ENCODE measurements around the gene KRT33B. TPM values are rescaled to one million over a fixed set of nuclear protein-coding genes. Genes with fewer than 3 reads are reported as not detected.

KRT33B gene
- total and polyA plus RNA-seq, 2 of the 13 experiments (the other 11 are each of a cell fraction or from before 2014, with no cell fraction given) = not detected

GRCh38 chr17:41415833-41416335, 46.3 kb upstream of the KRT33B start (continued):
- TF ChIP-seq PAXIP1 (CRISPR knock-in tag; conservative IDR thresholded peaks at IDR 0.05) (peak; percentile 91), ZNF10 (CRISPR knock-in tag; IDR thresholded peaks at IDR 0.05; ENCODE audit: borderline replicate concordance, low read depth) (no peak), USF2 (IDR thresholded peaks at IDR 0.05; ENCODE audit: low read depth, low read length) (no peak), USF2 (CRISPR knock-in tag; IDR thresholded peaks at IDR 0.05; ENCODE audit: borderline replicate concordance) (no peak), ZNF260 (CRISPR knock-in tag; IDR thresholded peaks at IDR 0.05; ENCODE audit: borderline replicate concordance, low read depth) (no peak), ZNF740 (CRISPR knock-in tag; IDR thresholded peaks at IDR 0.05) (no peak), ZNF777 (CRISPR knock-in tag; IDR thresholded peaks at IDR 0.05) (no peak), MZF1 (CRISPR knock-in tag; IDR thresholded peaks at IDR 0.05; ENCODE audit: borderline replicate concordance) (no peak), LCORL (IDR thresholded peaks at IDR 0.05) (no peak), LCORL (CRISPR knock-in tag; IDR thresholded peaks at IDR 0.05) (peak; percentile 93), NAIF1 (CRISPR knock-in tag; IDR thresholded peaks at IDR 0.05; ENCODE audit: borderline replicate concordance) (no peak), ATF3 (CRISPR knock-in tag; IDR thresholded peaks at IDR 0.05) (peak; percentile 61; the same call in 1 of the 2 replicates), ZKSCAN8 (CRISPR knock-in tag; IDR thresholded peaks at IDR 0.05; ENCODE audit: borderline replicate concordance) (peak; percentile 16; the same call in 1 of the 2 replicates), ZBTB33 (CRISPR knock-in tag; IDR thresholded peaks at IDR 0.05) (no peak), ZNF512B (CRISPR knock-in tag; IDR thresholded peaks at IDR 0.05; ENCODE audit: borderline replicate concordance) (no peak), ZNF296 (CRISPR knock-in tag; conservative IDR thresholded peaks at IDR 0.05) (no peak), ZNF605 (CRISPR knock-in tag; IDR thresholded peaks at IDR 0.05) (peak; percentile 64; the same call in 1 of the 2 replicates), PTBP1 (IDR thresholded peaks at IDR 0.05; ENCODE audit: low read depth, low read length, poor library complexity, severe bottlenecking) (no peak)
